RWPE2 (cell line): ENCODE measurements around the gene TNIP1.

Source experiments
- ATAC-seq: fragments of 200-7000 bp; cut with Tn5 transposase; 3 replicates; pipeline ENCODE4 v1.9.1; 2021; ENCODE audit warnings: low read depth
- DNase-seq: peaks from one replicate; pipeline ENCODE4 v3.0.0-alpha.2; 2020; ENCODE audit warnings: low spot score
- H3K27ac ChIP-seq: fragments of 450-650 bp; 2 replicates; pipeline ENCODE4 v1.5.1; 2017; ENCODE audit warnings: mild to moderate bottlenecking; ENCODE audit not compliant: poor library complexity, severe bottlenecking
- H3K27me3 ChIP-seq: fragments of 250-450 bp; sonication (Bioruptor Pico); 2 replicates; pipeline ENCODE4 v1.5.1; 2021; ENCODE audit warnings: mild to moderate bottlenecking, moderate library complexity; ENCODE audit not compliant: insufficient read depth, poor library complexity, severe bottlenecking
- H3K36me3 ChIP-seq: fragments of 250-450 bp; sonication (Bioruptor Pico); 2 replicates; pipeline ENCODE4 v1.5.1; 2020; ENCODE audit warnings: low read depth, mild to moderate bottlenecking, moderate library complexity
- H3K4me1 ChIP-seq: fragments of 250-450 bp; sonication (Bioruptor Pico); 2 replicates; pipeline ENCODE4 v1.5.1; 2021; ENCODE audit warnings: mild to moderate bottlenecking, moderate library complexity; ENCODE audit not compliant: insufficient read depth, poor library complexity, severe bottlenecking
- H3K4me3 ChIP-seq: fragments of 250-450 bp; sonication (Bioruptor Pico); 2 replicates; pipeline ENCODE4 v1.5.1; 2021; ENCODE audit warnings: mild to moderate bottlenecking, moderate library complexity; ENCODE audit not compliant: severe bottlenecking
- H3K9me3 ChIP-seq: fragments of 250-450 bp; sonication (Bioruptor Pico); 2 replicates; pipeline ENCODE4 v1.5.1; 2021; ENCODE audit warnings: mild to moderate bottlenecking, moderate library complexity; ENCODE audit not compliant: severe bottlenecking
- TF ChIP-seq, protein P1 (sequence below): fragments of 450-650 bp; IDR thresholded peaks from one replicate; pipeline ENCODE4 v1.5.1; 2017; ENCODE audit warnings: mild to moderate bottlenecking, moderate library complexity; ENCODE audit not compliant: poor library complexity, severe bottlenecking

The TNIP1 gene

DNA sequence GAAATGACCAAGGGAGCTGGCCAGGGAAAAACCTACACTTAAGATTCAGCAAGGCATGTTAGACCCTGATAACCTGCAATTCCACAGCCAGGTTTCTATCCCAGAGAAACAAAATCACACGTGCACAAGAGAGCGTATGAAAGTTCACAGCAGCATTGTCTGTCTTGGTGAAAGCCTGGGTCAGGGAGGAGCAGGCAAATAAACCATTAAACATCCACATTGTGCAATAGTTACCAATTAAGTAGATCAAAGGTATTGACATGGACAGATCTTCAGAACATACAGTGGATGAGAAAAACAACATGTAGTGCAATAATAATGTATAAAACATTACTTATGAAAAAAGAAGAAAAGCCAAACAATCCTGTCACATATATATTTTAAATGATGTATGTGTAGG is 76.3 kb downstream of the TNIP1 start:
- Histone ChIP-seq H3K27me3 (no peaks in the 10 kb centered on the region), H3K36me3 (no peaks in the 10 kb centered on the region), H3K4me1 (no peaks in the 10 kb centered on the region), H3K27ac (no peak overlapping the region), H3K9me3 (no peaks in the 10 kb centered on the region), H3K4me3 (no peak overlapping the region)
- ATAC-seq (no peak), DNase-seq (no peak)
- TF ChIP-seq, protein P1, sequence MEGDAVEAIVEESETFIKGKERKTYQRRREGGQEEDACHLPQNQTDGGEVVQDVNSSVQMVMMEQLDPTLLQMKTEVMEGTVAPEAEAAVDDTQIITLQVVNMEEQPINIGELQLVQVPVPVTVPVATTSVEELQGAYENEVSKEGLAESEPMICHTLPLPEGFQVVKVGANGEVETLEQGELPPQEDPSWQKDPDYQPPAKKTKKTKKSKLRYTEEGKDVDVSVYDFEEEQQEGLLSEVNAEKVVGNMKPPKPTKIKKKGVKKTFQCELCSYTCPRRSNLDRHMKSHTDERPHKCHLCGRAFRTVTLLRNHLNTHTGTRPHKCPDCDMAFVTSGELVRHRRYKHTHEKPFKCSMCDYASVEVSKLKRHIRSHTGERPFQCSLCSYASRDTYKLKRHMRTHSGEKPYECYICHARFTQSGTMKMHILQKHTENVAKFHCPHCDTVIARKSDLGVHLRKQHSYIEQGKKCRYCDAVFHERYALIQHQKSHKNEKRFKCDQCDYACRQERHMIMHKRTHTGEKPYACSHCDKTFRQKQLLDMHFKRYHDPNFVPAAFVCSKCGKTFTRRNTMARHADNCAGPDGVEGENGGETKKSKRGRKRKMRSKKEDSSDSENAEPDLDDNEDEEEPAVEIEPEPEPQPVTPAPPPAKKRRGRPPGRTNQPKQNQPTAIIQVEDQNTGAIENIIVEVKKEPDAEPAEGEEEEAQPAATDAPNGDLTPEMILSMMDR = no peak

DNA sequence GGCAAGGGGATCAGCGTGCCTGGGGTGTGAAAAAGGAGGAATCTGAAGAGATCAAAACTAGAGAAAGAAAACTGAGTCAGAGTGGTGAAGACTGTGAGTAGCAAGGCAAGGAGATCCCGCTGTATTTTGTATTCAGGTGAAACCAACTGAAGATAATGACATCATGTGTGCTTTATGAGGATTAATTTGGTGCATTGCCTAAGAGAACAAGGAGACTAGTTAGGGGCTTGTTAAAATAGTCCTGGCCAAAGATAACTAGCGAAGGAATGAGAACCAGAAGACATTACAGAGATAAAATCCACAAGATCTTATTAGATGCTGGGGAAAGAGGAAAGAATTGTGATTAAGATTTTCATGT is 77.4 kb downstream of the TNIP1 start:
- no peak overlapping the region for H3K4me3 ChIP-seq
- ATAC-seq (no peak), DNase-seq (no peak)
- no peaks in the 10 kb centered on the region for H3K9me3 ChIP-seq
- H3K27ac ChIP-seq = no peak overlapping the region
- no peaks in the 10 kb centered on the region for H3K27me3 ChIP-seq
- no peaks in the 10 kb centered on the region for H3K36me3 ChIP-seq
- TF ChIP-seq, protein P1 = no peak
- H3K4me1 ChIP-seq = no peaks in the 10 kb centered on the region

DNA sequence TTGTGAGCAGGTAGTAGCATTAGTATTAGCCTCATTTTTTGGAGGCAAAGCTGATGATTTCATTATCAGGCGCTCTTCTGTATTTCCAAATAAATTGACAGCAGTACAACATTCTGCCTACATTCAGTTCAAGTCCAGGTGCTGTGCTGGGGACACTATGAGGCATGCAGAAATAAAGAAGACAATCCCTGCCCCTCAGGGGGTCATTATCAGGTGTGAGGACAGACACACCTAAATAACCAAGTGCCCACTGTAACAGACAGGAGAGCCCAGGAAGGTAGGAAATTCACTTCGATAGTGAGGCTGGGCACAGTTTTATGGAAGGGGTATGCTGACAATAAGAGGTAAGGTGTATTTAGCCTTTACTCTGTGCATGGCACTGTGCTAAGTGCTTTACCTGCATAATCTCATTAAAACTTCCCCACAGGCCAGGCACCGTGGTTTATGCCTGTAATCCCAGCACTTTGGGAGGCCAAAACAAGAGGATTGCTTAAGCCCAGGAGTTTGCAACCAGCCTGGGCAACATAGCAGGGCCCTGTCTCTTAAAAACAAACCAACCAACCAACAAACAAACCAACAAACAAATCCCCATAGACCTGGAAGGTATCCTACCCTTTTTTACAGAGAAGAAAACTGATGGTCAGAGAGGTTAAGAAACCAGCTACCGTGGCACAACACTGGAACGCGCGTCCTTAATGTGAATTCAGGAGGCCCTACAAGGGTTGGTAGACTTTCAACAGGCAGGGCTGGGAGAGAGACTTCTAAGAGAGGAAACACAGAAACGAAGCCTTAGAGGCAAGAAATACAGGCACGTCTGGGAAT is 77.9 kb downstream of the TNIP1 start:
- no peaks in the 10 kb centered on the region for H3K9me3 ChIP-seq
- DNase-seq (no peak), ATAC-seq (no peak)
- H3K27me3 ChIP-seq = no peaks in the 10 kb centered on the region
- H3K36me3 ChIP-seq = no peaks in the 10 kb centered on the region
- no peaks in the 10 kb centered on the region for H3K4me1 ChIP-seq
- H3K4me3 ChIP-seq = no peak overlapping the region
- TF ChIP-seq, protein P1 = no peak
- H3K27ac ChIP-seq = no peak overlapping the region

DNA sequence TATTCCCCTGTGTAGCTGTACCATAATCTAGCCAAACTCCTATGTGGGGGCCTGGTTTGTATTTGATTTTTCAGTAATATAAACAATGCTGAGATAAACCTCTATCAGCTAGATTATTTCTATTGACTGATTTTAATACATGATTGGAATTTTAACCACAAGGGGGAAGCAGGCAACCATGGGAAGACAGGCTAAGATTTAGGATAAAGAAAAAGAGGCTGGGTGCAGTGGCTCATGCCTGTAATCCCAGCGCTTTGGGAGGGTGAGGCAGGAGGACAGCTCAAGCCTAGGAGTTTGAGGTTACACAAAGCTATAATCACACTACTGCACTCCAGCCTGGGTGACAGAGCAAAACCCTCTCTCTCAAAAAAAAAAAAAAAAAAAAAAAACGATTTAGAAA is 78.6 kb downstream of the TNIP1 start:
- TF ChIP-seq, protein P1 = peak; percentile 91
- H3K27me3 ChIP-seq = no peaks in the 10 kb centered on the region
- no peak for DNase-seq
- no peaks in the 10 kb centered on the region for H3K9me3 ChIP-seq
- H3K36me3 ChIP-seq = no peaks in the 10 kb centered on the region
- H3K27ac ChIP-seq = no peak overlapping the region
- no peaks in the 10 kb centered on the region for H3K4me1 ChIP-seq
- no peak overlapping the region for H3K4me3 ChIP-seq
- ATAC-seq = peak; percentile 46; the same call in 2 of the 3 replicates

DNA sequence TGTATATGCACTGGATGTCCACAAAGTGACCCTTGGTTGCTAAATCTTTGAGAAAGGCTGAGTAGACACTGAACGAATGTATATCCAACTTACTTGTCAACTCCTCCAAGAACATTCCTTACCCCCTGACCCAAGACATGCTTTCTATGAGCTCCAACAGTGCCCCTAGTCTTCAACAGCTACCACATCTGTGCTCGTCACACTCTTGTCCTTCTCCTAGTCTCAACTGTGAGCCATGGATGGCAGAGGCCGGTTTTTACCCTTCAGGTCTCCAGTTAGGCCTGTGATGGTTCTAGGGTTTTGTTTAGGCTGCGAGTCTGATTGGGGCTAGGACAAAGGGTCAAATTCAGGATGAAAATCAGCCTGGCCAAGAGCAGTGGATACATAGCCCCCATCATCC is 79.4 kb downstream of the TNIP1 start:
- H3K27me3 ChIP-seq = no peaks in the 10 kb centered on the region
- H3K36me3 ChIP-seq = no peaks in the 10 kb centered on the region
- ATAC-seq = no peak
- no peak for DNase-seq
- H3K4me1 ChIP-seq = no peaks in the 10 kb centered on the region
- TF ChIP-seq, protein P1 = no peak
- H3K4me3 ChIP-seq = no peak overlapping the region
- no peaks in the 10 kb centered on the region for H3K9me3 ChIP-seq
- H3K27ac ChIP-seq = no peak overlapping the region
